Measurements from ENCODE around the gene ZNF275.
"Not testable (repeated sequence)": the region's sequence is repeated elsewhere in the genome, so short reads cannot be mapped to it uniquely, and the experiment has no call there.

Gene ZNF275

GRCh38 chrX:153370293-153371055 lies 36.5 kb downstream of the ZNF275 start:
- Mint-ChIP-seq H3K36me3 (no peaks in the 10 kb centered on the region), H3K4me1 (peaks cover 6% of the 10 kb centered on the region), H3K9me3 (no peaks in the 10 kb centered on the region), H3K4me3 (no peak overlapping the region), H3K27ac (no peak overlapping the region)
- DNase-seq (ENCODE audit: low spot score in 2 of 2) (no peak), ATAC-seq (peak; percentile 64)

DNA sequence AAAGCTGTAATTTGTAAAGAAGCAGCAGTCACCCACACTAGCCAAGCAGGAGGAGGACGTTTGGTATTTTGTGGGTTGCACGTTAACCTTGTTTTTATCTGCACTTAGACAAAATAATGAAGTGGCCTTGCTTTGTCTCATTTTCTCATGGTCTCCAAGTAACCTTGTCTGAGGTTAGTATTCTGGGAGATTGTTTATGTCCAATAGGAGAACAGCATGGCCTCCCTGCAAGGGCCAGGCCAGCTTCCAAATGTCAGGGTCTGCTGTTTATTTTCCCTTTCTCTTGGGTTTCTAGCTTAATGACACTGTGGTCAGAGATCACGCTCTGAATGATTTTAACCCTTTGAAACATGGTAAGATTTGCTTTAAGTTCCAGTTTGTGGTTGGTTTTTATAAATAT lies 37.3 kb downstream of the ZNF275 start:
- no peak overlapping the region for H3K4me3 Mint-ChIP-seq
- no peaks in the 10 kb centered on the region for H3K9me3 Mint-ChIP-seq
- H3K36me3 Mint-ChIP-seq = no peaks in the 10 kb centered on the region
- ATAC-seq = no peak
- no peak overlapping the region for H3K27ac Mint-ChIP-seq
- DNase-seq (ENCODE audit: low spot score in 2 of 2) = no peak
- peaks cover 6% of the 10 kb centered on the region for H3K4me1 Mint-ChIP-seq

- DNase-seq (ENCODE audit: low spot score in 2 of 2) (no peak), ATAC-seq (no peak)
- Mint-ChIP-seq H3K36me3 (no peaks in the 10 kb centered on the region), H3K27ac (no peak overlapping the region), H3K4me3 (no peak overlapping the region), H3K4me1 (peaks cover 6% of the 10 kb centered on the region), H3K9me3 (no peaks in the 10 kb centered on the region)
Measured at GRCh38 chrX:153372949-153373348, 39.0 kb downstream of the ZNF275 start.

DNA sequence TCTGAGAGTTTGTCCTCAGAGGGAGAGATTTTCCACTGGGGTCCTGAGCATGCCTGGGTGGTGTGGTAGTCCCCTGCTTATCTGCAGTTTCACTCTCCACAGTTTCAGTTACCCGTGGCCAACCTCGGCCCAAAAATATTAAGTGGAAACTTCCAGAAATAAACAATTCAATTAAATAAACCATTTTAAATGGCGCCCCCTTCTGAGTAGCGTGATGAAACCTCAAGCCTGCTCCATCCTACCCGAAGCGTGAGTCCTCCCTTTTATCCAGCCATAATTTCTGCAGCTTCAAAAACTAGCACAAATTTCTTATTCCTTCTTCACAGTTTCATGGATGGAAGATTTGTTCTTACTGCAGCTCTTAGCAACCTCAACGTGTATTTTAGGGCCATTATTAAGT lies 40.5 kb downstream of the ZNF275 start:
- Mint-ChIP-seq H3K27ac (no peak overlapping the region), H3K36me3 (no peaks in the 10 kb centered on the region), H3K4me3 (no peak overlapping the region), H3K9me3 (no peaks in the 10 kb centered on the region), H3K4me1 (peaks cover 6% of the 10 kb centered on the region)
- no peak for ATAC-seq
- DNase-seq (ENCODE audit: low spot score in 2 of 2) = no peak

DNA sequence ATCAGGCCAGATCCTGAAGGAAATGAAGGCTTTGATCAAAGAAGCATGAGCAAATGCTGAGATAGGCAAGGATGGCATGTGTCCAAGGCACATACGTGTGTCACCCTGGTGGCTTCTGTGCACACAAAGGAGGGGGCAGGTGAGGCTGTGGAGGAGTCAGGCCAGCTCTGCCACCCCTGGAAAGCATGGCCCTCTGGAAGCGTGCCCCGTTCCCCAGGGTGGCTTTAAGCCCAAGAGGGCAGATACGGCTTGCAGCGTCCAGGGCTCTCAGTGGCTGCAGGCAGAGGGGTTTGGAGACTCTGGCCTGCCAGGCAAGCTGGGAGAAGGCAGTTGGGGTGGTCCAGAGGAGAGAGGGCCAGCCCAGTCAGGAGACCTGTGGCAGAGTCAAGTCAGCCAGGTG lies 41.6 kb downstream of the ZNF275 start:
- no peaks in the 10 kb centered on the region for H3K9me3 Mint-ChIP-seq
- H3K27ac Mint-ChIP-seq = no peak overlapping the region
- no peak for DNase-seq (ENCODE audit: low spot score in 2 of 2)
- H3K36me3 Mint-ChIP-seq = no peaks in the 10 kb centered on the region
- ATAC-seq = no peak
- H3K4me3 Mint-ChIP-seq = no peak overlapping the region
- H3K4me1 Mint-ChIP-seq = peaks cover 3% of the 10 kb centered on the region

GRCh38 chrX:153377727-153378126 lies 43.8 kb downstream of the ZNF275 start:
- no peak overlapping the region for H3K27ac Mint-ChIP-seq
- H3K4me1 Mint-ChIP-seq = no peaks in the 10 kb centered on the region
- ATAC-seq = no peak
- no peaks in the 10 kb centered on the region for H3K9me3 Mint-ChIP-seq
- no peaks in the 10 kb centered on the region for H3K36me3 Mint-ChIP-seq
- no peak overlapping the region for H3K4me3 Mint-ChIP-seq
- no peak for DNase-seq (ENCODE audit: low spot score in 2 of 2)

DNA sequence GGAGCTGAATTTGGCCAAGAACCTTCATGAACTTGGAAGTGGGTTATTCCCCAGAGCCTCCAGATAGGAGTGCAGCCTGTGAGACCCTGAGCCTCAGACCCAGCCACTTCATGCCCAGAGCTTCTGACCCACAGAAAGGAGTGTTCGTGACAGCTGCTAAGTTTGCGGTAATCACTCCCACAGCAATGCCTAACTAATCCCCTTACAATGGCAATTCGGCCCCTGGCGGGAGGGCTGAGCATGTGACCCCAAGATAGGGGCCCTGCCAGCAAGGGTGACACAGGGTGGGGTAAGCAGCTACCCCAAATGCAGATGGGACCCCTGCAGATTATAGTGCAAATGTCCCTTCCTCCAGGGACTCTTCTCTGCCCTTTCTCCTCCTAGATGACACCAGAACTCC lies 44.7 kb downstream of the ZNF275 start:
- H3K4me1 Mint-ChIP-seq = no peaks in the 10 kb centered on the region
- no peaks in the 10 kb centered on the region for H3K36me3 Mint-ChIP-seq
- no peak for DNase-seq (ENCODE audit: low spot score in 2 of 2)
- no peak overlapping the region for H3K4me3 Mint-ChIP-seq
- no peak for ATAC-seq
- H3K9me3 Mint-ChIP-seq = no peaks in the 10 kb centered on the region
- H3K27ac Mint-ChIP-seq = no peak overlapping the region

GRCh38 chrX:153379508-153379907 lies 45.6 kb downstream of the ZNF275 start:
- no peak for ATAC-seq
- Mint-ChIP-seq H3K27ac (no peak overlapping the region), H3K9me3 (no peaks in the 10 kb centered on the region)

GRCh38 chrX:153379971-153380581 lies 46.1 kb downstream of the ZNF275 start:
- Mint-ChIP-seq H3K36me3 (no peaks in the 10 kb centered on the region), H3K9me3 (no peaks in the 10 kb centered on the region), H3K4me1 (no peaks in the 10 kb centered on the region), H3K27ac (no peak overlapping the region), H3K4me3 (no peak overlapping the region)
- ATAC-seq (no peak), DNase-seq (ENCODE audit: low spot score in 2 of 2) (no peak)

More at GRCh38 chrX:153379508-153379907, 45.6 kb downstream of the ZNF275 start:
- DNase-seq (ENCODE audit: low spot score in 2 of 2) = no peak
- Mint-ChIP-seq H3K4me1 (no peaks in the 10 kb centered on the region), H3K36me3 (no peaks in the 10 kb centered on the region), H3K4me3 (no peak overlapping the region)

DNA sequence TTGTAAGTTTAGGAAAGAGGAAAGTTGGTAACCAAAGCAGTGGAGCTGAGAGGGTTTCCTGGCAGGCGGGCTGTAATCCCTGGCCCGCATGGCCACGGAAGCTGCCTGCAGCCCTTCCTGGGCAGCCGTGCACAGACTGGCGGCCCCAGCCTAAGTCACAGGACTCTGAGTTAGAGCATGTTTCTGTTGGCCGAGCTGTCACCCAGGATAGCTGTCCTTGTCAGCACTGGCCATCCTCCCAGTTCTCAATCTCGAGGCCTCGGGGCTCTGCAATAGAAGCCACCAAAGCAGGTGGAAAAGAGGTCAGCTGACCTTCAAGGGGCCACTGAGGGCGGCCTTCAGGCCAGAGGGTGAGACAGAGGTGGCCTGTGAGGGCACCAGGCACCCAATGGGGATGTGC lies 46.7 kb downstream of the ZNF275 start:
- no peak overlapping the region for H3K27ac Mint-ChIP-seq
- no peaks in the 10 kb centered on the region for H3K9me3 Mint-ChIP-seq
- H3K36me3 Mint-ChIP-seq = no peaks in the 10 kb centered on the region
- H3K4me3 Mint-ChIP-seq = no peak overlapping the region
- no peaks in the 10 kb centered on the region for H3K4me1 Mint-ChIP-seq
- ATAC-seq (no peak), DNase-seq (ENCODE audit: low spot score in 2 of 2) (no peak)

DNA sequence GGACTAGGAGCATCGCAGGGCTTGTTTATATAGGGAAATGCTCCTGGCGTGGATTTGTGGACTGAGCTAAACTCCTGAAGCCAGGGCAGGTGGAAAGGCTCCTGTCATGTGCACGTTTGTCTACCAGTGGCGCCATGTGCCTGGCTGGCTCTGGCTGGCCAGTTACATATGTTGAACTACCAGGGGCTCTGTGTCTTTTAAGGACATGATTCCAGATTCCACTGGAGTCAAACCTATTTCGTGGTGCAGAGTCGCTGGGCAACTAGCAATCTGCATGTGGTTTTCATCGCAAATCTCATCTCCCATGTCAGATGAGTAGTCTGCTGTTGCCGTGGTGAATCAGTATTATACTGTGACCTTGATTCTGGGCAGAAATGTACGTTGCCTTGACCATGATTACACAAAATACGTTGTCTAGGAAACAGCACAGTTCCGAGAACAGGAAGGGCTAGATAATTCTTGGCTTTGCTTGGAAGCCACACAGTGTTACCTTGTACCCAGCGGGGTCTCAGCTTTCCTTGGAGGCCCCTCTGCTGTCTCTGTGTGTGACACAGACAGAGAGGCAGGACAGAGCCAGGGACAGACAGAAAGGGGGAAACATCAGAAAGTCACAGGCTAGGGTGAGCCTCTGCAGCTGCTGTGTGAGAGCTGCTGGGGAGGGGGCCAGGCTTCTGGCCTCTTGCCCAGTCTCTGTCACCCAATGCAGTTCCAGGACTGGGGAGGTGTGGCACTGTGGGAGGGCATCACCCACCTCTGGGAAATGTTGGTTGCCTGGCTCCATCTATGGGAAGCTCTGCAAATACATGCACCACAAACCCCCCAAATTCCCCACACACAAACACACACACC lies 48.0 kb downstream of the ZNF275 start:
- ATAC-seq = peak; percentile 91
- H3K36me3 Mint-ChIP-seq = no peaks in the 10 kb centered on the region
- H3K27ac Mint-ChIP-seq = no peak overlapping the region
- no peak overlapping the region for H3K4me3 Mint-ChIP-seq
- DNase-seq (ENCODE audit: low spot score in 2 of 2) = no peak
- H3K9me3 Mint-ChIP-seq = no peaks in the 10 kb centered on the region
- no peaks in the 10 kb centered on the region for H3K4me1 Mint-ChIP-seq

GRCh38 chrX:153382563-153383482 lies 48.9 kb downstream of the ZNF275 start:
- Mint-ChIP-seq H3K27ac (no peak overlapping the region), H3K9me3 (no peaks in the 10 kb centered on the region), H3K4me1 (no peaks in the 10 kb centered on the region), H3K4me3 (no peak overlapping the region), H3K36me3 (no peaks in the 10 kb centered on the region)
- DNase-seq (ENCODE audit: low spot score in 2 of 2) = no peak
- no peak for ATAC-seq

DNA sequence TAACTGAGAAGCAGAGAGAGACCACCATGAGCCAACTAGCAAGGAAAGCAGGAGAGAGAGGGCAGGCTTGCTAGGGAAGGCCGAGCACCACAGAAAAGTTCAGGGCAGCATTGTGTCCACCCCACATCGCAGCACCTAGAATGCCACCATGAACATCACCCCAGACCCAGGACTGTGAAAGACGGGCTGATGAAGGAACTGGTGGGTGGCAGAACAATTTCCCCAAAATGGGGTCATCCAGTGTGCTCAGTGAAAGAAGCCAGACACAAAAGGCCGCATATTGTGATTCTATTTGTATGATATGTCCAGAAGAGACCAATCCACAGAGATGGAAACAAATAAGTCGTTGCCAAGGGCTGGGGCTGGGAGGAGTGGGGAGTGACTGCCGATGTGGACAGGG lies 50.4 kb downstream of the ZNF275 start:
- Mint-ChIP-seq H3K4me1 (no peaks in the 10 kb centered on the region), H3K27ac (no peak overlapping the region), H3K36me3 (no peaks in the 10 kb centered on the region), H3K9me3 (no peaks in the 10 kb centered on the region), H3K4me3 (no peak overlapping the region)
- DNase-seq (ENCODE audit: low spot score in 2 of 2) (no peak), ATAC-seq (no peak)

- not testable (repeated sequence) for ATAC-seq; H3K36me3 Mint-ChIP-seq; H3K27ac Mint-ChIP-seq; H3K4me3 Mint-ChIP-seq; H3K4me1 Mint-ChIP-seq; H3K9me3 Mint-ChIP-seq; DNase-seq (ENCODE audit: low spot score in 2 of 2)
Measured at GRCh38 chrX:153384973-153385372, 51.0 kb downstream of the ZNF275 start.

DNA sequence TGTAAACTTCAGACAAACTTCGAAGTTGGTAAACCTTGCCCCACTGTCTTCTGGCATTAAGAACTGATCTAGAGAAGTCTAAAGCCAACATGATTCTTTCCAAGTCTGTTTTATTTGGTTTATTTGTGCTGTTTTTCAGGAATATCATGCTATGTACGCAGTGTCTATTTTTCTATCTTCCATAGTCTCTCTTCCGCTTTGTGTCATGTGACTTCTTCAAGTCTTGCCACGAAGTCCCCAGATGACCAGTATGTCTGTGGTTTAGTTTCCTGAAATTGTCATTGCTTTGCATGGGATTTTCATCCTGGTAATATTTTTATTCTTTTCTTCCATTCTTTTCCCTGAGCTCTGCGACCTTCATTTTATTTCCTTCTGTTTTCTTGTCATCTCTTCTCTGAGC lies 52.1 kb downstream of the ZNF275 start:
- Mint-ChIP-seq H3K4me3 (no peak overlapping the region), H3K36me3 (no peaks in the 10 kb centered on the region), H3K27ac (no peak overlapping the region), H3K9me3 (no peaks in the 10 kb centered on the region), H3K4me1 (no peaks in the 10 kb centered on the region)
- DNase-seq (ENCODE audit: low spot score in 2 of 2) (no peak), ATAC-seq (no peak)

Measured in stimulated activated effector memory CD8-positive, alpha-beta T cell treated with anti-CD3 and anti-CD28 coated beads, Interleukin-12 subunit alpha, Interleukin-12 subunit beta, amount 100 ng/mL, for 72 hours (primary cell).